H1 (cell line): ENCODE results near the gene PPP1CA. TPM values are rescaled to one million over a fixed set of nuclear protein-coding genes. Genes with fewer than 3 reads are reported as not detected.

Experiments
- CBX5 ChIP-seq: fragments of 300-800, 300-1000 bp; sonication (generic); IDR thresholded peaks from 2 replicates; pipeline ENCODE4 v1.7.1; 2016; ENCODE audit warnings: antibody characterized with exemption, low read length, low read depth
- CEBPB ChIP-seq: IDR thresholded peaks from 2 replicates; pipeline ENCODE4 v1.6.1; 2012; ENCODE audit warnings: low read depth, low read length
- CHD7 ChIP-seq: fragments of 300-600 bp; sonication (generic); IDR thresholded peaks from 2 replicates; pipeline ENCODE4 v1.7.1; 2012; ENCODE audit warnings: low read length, moderate library complexity, mild to moderate bottlenecking, inconsistent platforms; ENCODE audit not compliant: insufficient replicate concordance
- CREB1 ChIP-seq: IDR thresholded peaks from 2 replicates; pipeline ENCODE4 v1.6.1; 2012; ENCODE audit warnings: inconsistent platforms
- KDM4A ChIP-seq: IDR thresholded peaks from one replicate; pipeline ENCODE4 v1.7.1; 2012; ENCODE audit warnings: low read depth, mild to moderate bottlenecking, moderate library complexity, low read length, inconsistent platforms; ENCODE audit not compliant: severe bottlenecking
- POLR2AphosphoS5 ChIP-seq: IDR thresholded peaks from 2 replicates; pipeline ENCODE4 v1.6.1; 2011; ENCODE audit warnings: low read depth, low read length
- RAD21 ChIP-seq, 2 experiments: IDR thresholded peaks in 1 of 2; conservative IDR thresholded peaks in 1 of 2; 2 replicates each; pipeline ENCODE4 v1.6.1; 2011; ENCODE audit warnings: low read depth in 2 of 2, low read length in 2 of 2, improper control_type of control experiment in 1 of 2, inconsistent platforms in 1 of 2, mild to moderate bottlenecking in 1 of 2, moderate library complexity in 1 of 2
- SIN3A ChIP-seq, 2 experiments: IDR thresholded peaks in 1 of 2; conservative IDR thresholded peaks in 1 of 2; 2 replicates each; pipeline ENCODE4 v1.6.1; 2011 to 2012; ENCODE audit warnings: low read length in 2 of 2, improper control_type of control experiment in 1 of 2, low read depth in 1 of 2, mild to moderate bottlenecking in 1 of 2
- TBP ChIP-seq: IDR thresholded peaks from 2 replicates; pipeline ENCODE4 v1.6.1; 2011; ENCODE audit warnings: low read depth, low read length, improper control_type of control experiment
- polyA plus RNA-seq, 7 experiments: library from polyadenylated mRNA; depleted of rRNA in 3 of 7; stranded (reverse) in 5 of 7; unstranded in 2 of 7; fragments of >200 nt in 5 of 7; fragments of 200-250 nt in 2 of 7; gene quantifications; 1 replicate in 5 of 7; 2 replicates in 1 of 7; 4 replicates in 1 of 7; pipeline versions ENCODE4 v1.2.1 to v1.2.3, GENCODE V29; 2011 to 2013; ENCODE audit warnings: missing spikeins in 2 of 7, mixed read lengths in 2 of 7
- total RNA-seq: library from RNA; stranded (reverse); fragmentation: NEBNext Ultra II Directional; extraction: Animal tissue kit (Norgen Biotek cat#: 25700); gene quantifications from 2 replicates; pipeline ENCODE4 v1.2.1, GENCODE V29; 2021

The PPP1CA gene
- total and polyA plus RNA-seq, 2 of the 8 experiments (the other 6 are each of a cell fraction or from before 2014, with no cell fraction given): 198 to 359 TPM

DNA sequence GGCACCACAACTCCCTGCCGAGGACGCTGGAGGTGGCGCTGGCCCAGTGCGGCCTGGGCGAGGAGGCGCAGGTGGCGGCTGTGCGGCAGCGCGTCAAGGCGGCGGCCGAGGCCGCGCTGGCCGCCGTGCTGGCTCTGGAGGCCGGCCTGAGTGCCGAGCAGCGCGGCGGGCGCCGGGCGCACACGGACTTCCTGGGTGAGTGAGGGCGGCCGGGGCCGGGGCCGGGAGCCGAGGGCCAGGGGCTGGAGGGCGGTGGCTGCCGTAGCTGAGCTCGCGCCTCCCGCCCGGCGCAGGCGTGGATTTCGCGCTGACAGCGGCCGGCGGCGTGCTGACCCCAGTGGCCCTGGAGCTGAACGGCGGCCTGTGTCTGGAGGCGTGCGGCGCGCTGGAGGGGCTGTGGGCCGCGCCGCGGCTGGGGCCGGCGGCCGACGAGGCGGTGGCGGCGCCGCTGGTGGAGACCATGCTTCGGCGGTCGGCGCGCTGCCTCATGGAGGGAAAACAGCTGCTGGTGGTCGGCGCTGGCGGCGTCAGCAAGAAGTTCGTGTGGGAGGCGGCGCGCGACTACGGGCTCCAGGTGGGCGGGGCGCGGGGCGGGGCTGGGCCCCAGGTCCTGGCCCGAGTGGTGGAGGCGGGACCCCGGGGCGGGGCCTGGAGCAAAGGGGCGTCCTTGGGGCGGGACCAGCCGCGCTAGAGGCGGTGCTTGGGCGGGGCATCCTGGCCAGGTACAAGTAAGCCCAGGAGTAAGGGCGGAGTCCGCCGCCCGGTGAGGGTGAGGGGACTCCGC, 19.2 kb upstream of the PPP1CA start (continued):
- TF ChIP-seq CHD7: no peak
- peak; percentile 79 for TF ChIP-seq KDM4A
- peak; percentile 66 for TF ChIP-seq CREB1
- TF ChIP-seq CBX5: no peak
- no peak for TF ChIP-seq RAD21 (IDR thresholded peaks at IDR 0.05 in 1 of 2, conservative IDR thresholded peaks at IDR 0.05 in 1 of 2; ENCODE audit: low read depth in 2 of 2, low read length in 2 of 2)
- TF ChIP-seq SIN3A (conservative IDR thresholded peaks at IDR 0.05 in 1 of 2, IDR thresholded peaks at IDR 0.05 in 1 of 2; ENCODE audit: low read depth in 1 of 2, low read length in 2 of 2): 0 out of 4 replicates have a peak, but pooled peaks of 1 of the 2 experiments have one; percentile 55
- no peak for TF ChIP-seq CEBPB
- TF ChIP-seq POLR2AphosphoS5: peak; percentile 30
- no peak; the same call in 1 of the 2 replicates for TF ChIP-seq TBP
